Stimulated activated CD8-positive, alpha-beta memory T cell treated with anti-CD3 and anti-CD28 coated beads, Interleukin-12 subunit alpha, Interleukin-12 subunit beta, amount 100 ng/mL, for 4 hours (primary cell): Measurements from ENCODE around the gene ZDHHC21.

Experiments
- DNase-seq: peaks from one replicate; pipeline ENCODE4 v3.0.0-alpha.2; 2020; ENCODE audit warnings: low read depth

ZDHHC21 gene

DNA sequence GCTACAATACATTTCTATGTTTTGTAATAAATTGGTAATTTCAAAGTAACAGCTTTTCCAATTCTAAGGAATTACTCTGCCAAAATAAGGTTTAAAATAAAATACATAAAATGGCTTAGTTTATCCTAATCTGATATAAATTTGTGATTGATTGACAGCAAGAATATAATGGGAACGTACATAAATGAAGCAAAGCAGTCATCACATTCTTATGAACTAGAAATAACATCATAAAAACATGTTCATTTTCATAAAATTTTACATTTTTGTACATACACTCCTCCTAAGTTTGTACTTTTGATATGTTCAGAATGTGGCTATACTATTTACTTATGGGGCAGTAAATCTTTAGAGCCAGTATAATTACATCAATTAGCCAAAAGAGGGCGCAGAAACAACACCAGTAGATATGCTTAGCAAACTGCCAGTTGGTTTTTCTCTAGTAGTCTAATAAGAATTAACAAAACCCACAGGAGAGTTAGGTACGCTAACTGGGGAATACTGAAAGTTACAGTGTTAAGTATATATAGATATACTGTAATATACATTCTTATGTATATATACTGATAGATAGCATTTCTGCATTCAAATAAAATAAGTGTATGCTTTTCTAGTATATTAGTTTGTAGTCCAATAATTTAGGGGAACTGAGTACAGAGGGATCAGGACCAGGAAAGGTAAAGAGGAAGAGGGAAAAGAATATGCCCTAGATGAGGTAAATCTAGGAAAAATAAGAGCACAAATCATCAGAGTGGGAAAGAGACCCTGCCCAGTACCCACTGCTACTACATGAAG, 76.8 kb downstream of the ZDHHC21 start:
- DNase-seq = no peak

DNA sequence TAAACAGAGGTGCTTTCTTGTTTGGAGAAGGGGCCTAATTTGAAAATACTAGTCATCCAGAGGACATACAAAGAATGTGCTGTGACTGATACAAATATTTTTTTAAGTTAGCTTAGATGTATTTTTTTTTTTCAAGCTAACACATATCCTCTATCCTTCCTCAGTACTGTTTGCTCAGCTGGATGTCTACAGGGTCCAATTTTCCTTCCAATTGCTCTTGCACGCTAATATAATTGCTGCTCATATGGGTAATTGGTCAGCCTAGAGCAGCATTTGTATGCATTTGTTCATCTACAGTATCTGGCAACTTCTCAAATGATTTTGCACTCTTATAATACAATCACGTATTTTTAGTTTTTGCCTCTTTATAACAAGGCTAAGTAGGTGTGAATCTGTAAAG, 84.7 kb downstream of the ZDHHC21 start:
- no peak for DNase-seq

DNA sequence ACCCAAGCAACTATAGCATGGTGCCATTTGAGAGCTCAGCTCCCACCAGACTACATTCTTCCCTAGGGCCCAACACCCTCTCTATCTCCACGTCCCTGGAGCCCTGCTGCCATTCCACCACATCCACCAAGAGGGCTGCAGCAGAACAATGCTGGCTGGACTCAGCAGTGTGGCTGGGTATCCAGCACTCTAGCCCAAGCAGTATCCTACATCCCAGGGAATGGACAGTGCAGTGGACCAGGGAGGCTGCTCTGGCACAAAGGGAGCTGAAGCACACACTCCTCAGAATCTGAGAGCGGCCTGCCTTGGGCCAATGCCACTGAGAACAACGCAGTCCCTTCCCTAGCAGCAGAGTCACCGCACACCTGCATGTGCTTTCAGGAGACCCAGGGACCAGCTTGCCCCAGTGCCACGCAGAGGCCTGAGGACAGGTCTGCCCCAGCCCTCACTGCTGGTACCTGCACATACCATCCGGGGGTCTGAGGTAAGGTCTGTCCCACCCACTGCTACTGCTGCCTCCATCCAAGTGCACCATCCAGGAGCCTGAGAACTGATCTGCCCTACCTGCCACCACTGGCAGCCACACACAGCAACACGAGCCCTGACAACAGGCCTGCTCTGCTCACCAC, 95.9 kb downstream of the ZDHHC21 start:
- no peak for DNase-seq

DNA sequence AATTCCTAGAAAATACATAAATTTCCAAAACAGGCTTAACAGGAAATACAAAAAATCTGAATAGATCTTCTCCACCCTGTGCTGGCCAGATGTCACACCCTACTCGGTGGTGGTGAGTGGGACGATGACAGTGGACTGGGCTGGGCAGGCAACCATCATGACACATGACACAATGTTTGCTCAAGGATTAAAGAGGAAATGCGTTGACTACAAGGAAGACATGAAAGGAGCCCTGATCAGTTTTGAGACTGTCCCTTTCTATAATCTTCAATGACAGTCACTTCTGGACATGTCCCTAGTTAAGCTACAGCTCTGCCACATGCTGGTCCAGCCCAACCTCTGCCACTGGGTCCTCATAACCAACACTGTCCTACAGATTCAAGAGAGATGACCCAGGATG, 99.8 kb downstream of the ZDHHC21 start:
- DNase-seq = no peak

DNA sequence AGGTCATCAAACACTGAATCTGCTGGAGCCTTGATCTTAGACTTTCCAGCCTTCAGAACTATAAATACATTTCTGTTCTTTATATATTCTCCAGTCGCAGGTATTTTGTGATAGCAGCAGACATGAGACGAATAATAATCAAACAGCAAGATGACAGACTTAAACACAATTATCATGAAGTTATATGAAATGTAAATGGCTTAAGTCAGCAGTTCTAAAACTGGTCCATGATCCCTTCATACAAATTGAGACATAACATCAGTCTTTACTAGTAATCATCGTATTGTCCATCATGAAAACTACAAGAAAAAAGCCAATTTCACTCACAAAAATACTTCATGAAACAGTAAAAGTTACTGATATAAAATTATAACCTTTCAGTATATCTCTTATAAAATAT, 101.8 kb downstream of the ZDHHC21 start:
- no peak for DNase-seq

DNA sequence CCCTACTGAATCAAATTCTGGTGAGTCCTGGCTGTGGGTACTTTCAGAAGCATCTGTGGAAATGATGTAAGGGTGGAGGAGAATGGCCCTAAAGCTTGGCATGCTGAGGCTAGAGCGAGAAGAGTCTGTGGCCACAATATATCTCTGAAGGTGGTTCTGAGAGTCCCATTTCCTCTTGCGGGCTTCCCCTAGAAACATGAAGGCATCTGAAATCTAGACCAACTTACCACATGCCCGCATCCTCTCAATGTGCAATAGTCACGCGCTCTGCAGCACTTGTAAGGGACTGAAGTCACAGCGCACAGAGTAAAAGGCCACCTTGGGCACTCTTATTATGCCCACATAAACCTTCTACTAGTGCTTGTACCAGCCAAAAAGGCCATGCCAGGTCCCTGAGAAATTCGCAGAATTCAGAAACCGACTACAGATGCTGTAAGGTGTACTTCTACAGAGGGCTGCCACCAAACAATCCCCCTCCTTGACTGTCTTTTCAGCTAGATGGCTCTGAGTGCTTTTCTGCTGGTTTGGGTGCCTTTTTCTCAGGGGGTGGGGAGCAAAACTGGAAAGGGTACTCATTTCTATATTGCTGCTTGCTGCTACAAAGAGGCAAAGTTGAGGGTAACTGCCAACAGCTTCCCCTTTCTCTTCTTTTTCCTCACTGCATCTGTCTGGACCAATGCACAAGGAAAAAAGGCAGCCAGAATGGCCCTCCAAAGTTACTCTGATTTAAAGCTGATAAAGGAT, 107.3 kb downstream of the ZDHHC21 start:
- DNase-seq = no peak

DNA sequence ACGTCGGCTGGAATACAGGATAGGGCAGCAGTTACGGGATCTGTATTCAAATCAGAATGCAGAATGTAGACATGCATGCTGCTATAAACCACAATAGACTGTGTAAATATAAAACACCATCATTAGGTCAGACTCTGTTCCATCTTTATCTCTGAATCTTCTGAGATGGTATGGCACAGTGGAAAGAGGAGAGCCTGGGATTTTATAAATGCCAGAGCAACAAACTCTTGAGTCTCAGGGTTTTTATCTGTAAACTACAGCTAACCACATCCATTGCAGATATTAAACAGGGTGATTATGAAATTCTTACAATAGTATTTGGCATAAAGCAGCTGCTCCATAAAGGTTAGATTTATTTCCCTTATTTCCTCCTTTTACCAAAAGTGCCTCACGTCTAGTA, 108.7 kb downstream of the ZDHHC21 start:
- DNase-seq = no peak

DNA sequence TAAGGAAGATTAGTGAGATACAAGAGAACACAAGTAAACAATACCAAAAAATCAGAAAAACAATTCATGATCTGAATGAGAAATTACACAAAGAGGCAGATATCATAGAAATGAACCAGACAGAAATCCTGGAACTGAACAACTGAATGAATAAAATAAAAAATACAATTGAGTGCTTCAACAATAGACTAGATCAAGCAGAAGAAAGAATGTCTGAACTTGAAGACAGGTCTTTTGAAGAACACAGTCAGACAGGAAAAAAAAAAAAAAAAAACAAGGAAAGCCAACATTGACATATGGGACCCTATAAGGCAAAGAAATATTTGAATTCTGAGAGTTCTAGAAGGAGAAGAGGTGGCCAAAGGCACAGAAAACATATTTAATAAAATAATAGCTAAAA, 115.2 kb downstream of the ZDHHC21 start:
- no peak for DNase-seq

DNA sequence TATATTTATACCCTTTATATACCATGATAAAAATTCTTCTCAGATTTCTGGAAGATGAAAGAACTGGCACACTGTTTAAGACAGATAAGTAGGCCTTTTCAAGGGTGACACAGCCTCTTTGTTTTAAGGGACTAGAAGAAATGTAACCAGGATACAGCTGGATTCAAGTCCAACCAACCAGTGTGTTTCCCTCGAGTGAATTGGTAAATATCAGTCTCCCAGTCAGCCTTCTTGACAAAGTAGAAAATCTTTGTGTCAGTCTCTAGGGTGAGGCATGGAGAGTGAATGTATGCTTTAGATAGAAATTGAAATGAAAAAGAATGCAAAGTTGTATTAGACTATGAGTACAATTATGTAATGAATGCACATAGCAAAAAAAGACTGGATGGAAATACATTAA, 119.1 kb downstream of the ZDHHC21 start:
- DNase-seq = no peak

DNA sequence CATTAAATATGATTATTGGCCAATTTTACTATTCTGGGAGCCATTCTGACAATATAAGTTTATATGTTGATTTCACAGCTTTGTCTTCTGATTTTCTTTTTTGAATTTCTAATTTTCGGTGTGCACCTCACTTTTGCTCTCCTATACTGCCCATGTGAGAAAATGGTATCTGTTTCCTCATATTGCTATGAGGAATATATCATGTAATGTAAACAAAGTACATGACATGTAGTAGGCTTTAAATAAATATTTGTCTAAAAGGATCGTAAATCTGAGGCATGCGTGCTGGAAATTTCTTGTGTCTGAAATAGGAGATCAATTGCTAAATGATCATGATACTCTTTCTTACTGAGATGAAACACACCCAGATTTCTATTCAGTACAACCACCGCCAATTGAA, 119.9 kb downstream of the ZDHHC21 start:
- DNase-seq = no peak

DNA sequence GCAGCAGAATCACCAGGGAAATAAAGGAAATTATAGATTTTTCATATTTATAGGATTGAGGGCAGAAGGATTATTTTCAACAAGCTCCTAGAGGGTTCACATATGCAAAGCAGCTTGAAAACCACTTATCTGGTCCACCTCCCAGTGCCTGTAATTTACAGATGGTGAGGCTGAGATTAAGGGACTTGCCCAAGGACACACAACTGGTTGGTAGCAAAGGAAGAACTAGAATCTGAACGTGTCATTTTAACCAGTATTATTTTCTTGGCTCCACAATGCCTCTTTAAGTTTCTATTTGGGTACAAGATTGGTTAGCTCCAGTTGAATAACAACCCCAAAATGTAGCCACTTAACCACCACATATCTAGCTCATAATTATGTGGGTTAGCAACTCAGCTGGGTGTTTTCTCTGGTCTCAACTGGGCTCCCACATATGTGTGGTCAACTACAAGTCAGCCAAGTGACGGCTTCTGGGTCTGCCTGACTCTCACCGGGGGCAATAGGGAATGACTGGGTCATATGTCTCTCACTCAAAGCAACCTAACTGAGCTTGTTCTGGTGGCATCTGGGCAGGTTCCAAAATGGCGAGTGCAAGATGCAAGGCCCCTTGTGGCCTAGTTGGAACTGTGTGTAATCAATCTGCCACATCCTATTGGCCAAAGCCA, 127.7 kb downstream of the ZDHHC21 start:
- no peak for DNase-seq

DNA sequence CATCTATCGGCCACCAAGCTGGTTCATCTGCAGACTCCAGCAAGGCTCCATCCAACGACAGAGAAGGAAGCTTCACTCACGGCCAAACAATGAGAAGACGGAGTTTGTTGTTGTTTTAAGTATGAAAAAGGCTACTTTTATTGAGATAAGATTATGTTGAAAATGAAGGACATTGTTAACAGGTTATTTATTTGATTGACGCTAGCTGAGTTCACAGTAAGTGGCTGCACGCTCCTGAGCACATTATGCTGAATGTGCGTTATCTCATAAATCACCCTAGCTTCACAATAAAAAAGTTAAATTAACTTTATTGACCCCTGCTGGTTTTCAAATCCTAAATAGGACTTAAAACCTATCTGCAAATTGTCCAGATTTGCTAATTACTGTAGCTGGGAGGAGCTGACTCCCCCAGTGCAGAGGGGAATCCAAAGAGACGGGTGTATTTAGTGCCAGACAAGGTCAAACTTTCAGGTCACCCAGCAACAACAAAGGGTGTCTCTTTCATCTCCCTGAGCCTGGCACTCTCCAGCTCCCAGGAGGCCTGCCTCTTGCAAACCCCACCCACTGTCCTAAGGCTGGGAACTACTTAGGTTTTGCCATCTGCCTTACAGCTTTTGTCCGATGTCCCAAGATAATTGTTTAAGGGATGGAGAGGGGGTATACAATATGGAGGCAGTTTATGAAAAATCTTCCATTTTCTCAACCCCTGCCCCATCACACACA, 129.2 kb downstream of the ZDHHC21 start:
- no peak for DNase-seq

DNA sequence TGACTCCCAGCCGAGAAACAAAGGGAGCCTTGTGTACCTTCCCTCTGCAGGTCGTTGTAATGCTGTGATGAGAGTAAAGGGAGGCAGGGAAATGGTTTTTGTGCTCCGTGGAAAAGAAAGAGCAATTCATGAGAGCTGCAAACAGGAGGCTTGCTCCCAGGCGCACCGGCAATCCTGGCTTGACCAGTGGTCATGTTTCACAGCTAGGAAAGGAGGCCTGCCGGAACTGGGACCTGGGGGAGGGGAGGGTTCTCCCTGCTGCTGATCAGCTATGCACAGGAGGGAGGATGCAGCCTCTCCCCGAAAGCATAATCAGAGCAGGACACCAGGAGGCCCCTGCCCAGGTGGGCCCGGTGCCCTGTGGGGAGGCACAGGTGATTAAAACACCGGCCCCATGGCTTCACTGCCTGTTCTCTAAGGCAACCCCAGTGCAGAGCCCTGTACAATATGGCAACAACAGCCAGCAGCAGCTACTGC, 131.3 kb downstream of the ZDHHC21 start:
- DNase-seq = no peak
